ENCODE results near the gene CACNA2D3. TPM values are rescaled to one million over a fixed set of nuclear protein-coding genes. Genes with fewer than 3 reads are reported as not detected.

CACNA2D3 gene
- polyA plus RNA-seq, 1 donor (not counting 4 experiments of a cell fraction or from before 2014, with no cell fraction given): 0.08 TPM

DNA sequence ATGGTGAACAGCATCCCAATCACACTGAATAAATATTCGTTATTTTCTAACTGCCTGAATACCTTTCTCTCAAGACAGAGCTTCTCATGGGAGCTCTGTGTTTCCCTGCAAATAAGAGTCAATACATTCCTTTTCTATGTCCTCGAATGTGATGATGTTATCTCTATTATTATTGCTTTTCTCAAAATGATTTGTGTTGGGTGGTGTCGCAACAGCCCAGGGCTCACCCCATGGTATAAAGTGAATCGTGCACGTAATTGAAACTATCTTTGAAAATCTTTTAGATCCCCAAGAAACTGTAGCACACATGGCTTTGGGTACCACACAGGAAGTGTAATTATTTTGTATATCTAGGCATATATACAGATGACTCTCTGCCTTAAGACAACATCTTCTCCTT is 996.1 kb downstream of the CACNA2D3 start:
- Histone ChIP-seq H3K9me3 (ENCODE audit: control insufficient read depth, low read depth, low read length) (no peaks in the 10 kb centered on the region), H3K9me1 (ENCODE audit: control insufficient read depth, extremely low read depth, insufficient read depth, low read length) (no peaks in the 10 kb centered on the region), H3K4me2 (ENCODE audit: control insufficient read depth, extremely low read depth, insufficient read depth, low read depth, low read length) (no peak overlapping the region), H3K4me3 (ENCODE audit: control insufficient read depth in 2 of 3, extremely low read depth in 1 of 3, insufficient read depth in 2 of 3, low read depth in 1 of 3, low read length in 3 of 3) (no peak overlapping the region), H3K9ac (ENCODE audit: control insufficient read depth, extremely low read depth, insufficient read depth, low read length) (no peak overlapping the region), H2AFZ (ENCODE audit: control insufficient read depth, low read length) (no peak overlapping the region), H4K20me1 (ENCODE audit: control insufficient read depth, extremely low read depth, insufficient read depth, low read length) (no peaks in the 10 kb centered on the region), H3K36me3 (ENCODE audit: control insufficient read depth in 2 of 2, extremely low read depth in 1 of 2, insufficient read depth in 2 of 2, low read length in 2 of 2) (no peaks in the 10 kb centered on the region), H3K79me2 (ENCODE audit: control insufficient read depth, insufficient read depth, low read length) (no peaks in the 10 kb centered on the region), H3K27me3 (ENCODE audit: control insufficient read depth, extremely low read depth, insufficient read depth, low read length) (no peaks in the 10 kb centered on the region), H3K4me1 (ENCODE audit: control insufficient read depth, extremely low read depth, insufficient read depth, low read length) (no peaks in the 10 kb centered on the region), H3K27ac (ENCODE audit: control insufficient read depth, insufficient read depth, low read length) (no peak overlapping the region)
- no peak for DNase-seq (ENCODE audit: low read depth, low spot score)
- dilution Hi-C loops (cut with MboI; ENCODE audit: extremely low pct_ligation_motif_present, low sequenced_read_pairs): no loop called here
- no peak for FAIRE-seq
- no peak for TF ChIP-seq EZH2 (IDR thresholded peaks at IDR 0.05; ENCODE audit: low read length)
- TF ChIP-seq, protein P1, sequence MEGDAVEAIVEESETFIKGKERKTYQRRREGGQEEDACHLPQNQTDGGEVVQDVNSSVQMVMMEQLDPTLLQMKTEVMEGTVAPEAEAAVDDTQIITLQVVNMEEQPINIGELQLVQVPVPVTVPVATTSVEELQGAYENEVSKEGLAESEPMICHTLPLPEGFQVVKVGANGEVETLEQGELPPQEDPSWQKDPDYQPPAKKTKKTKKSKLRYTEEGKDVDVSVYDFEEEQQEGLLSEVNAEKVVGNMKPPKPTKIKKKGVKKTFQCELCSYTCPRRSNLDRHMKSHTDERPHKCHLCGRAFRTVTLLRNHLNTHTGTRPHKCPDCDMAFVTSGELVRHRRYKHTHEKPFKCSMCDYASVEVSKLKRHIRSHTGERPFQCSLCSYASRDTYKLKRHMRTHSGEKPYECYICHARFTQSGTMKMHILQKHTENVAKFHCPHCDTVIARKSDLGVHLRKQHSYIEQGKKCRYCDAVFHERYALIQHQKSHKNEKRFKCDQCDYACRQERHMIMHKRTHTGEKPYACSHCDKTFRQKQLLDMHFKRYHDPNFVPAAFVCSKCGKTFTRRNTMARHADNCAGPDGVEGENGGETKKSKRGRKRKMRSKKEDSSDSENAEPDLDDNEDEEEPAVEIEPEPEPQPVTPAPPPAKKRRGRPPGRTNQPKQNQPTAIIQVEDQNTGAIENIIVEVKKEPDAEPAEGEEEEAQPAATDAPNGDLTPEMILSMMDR (optimal IDR thresholded peaks at IDR 0.05 in 1 of 3, IDR thresholded peaks at IDR 0.05 in 1 of 3, conservative IDR thresholded peaks at IDR 0.05 in 1 of 3; ENCODE audit: extremely low read depth in 1 of 3, insufficient read depth in 2 of 3, low read length in 3 of 3): no peak

DNA sequence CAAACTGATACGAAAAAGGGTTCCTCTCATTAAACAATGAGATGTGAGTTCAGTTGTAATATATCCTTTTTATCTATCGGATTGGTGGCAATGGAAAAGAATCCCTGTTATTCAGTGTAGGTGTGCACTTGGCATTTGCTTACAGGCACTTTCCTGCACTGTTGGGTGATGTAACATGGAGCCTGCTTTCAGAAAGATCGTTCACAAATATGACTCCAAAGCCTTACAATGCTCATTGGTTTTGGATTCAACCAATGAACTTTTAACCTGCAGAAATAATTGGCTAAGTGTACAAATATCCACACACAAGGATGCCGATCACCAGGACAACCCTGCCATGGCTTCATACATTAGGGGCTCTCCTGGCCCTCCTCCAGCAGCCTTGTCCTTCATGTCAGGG is 996.9 kb downstream of the CACNA2D3 start:
- no peak for FAIRE-seq
- dilution Hi-C loops (cut with MboI; ENCODE audit: extremely low pct_ligation_motif_present, low sequenced_read_pairs): no loop called here
- TF ChIP-seq EZH2 (IDR thresholded peaks at IDR 0.05; ENCODE audit: low read length): no peak
- TF ChIP-seq, protein P1 (optimal IDR thresholded peaks at IDR 0.05 in 1 of 3, IDR thresholded peaks at IDR 0.05 in 1 of 3, conservative IDR thresholded peaks at IDR 0.05 in 1 of 3; ENCODE audit: extremely low read depth in 1 of 3, insufficient read depth in 2 of 3, low read length in 3 of 3): no peak
- DNase-seq (ENCODE audit: low read depth, low spot score): no peak
- H3K4me2 ChIP-seq (ENCODE audit: control insufficient read depth, extremely low read depth, insufficient read depth, low read depth, low read length): no peak overlapping the region
- no peak overlapping the region for H3K9ac ChIP-seq (ENCODE audit: control insufficient read depth, extremely low read depth, insufficient read depth, low read length)
- no peaks in the 10 kb centered on the region for H4K20me1 ChIP-seq (ENCODE audit: control insufficient read depth, extremely low read depth, insufficient read depth, low read length)
- no peaks in the 10 kb centered on the region for H3K4me1 ChIP-seq (ENCODE audit: control insufficient read depth, extremely low read depth, insufficient read depth, low read length)
- H3K9me1 ChIP-seq (ENCODE audit: control insufficient read depth, extremely low read depth, insufficient read depth, low read length): no peaks in the 10 kb centered on the region
- H3K36me3 ChIP-seq (ENCODE audit: control insufficient read depth in 2 of 2, extremely low read depth in 1 of 2, insufficient read depth in 2 of 2, low read length in 2 of 2): no peaks in the 10 kb centered on the region
- no peak overlapping the region for H3K27ac ChIP-seq (ENCODE audit: control insufficient read depth, insufficient read depth, low read length)
- H3K27me3 ChIP-seq (ENCODE audit: control insufficient read depth, extremely low read depth, insufficient read depth, low read length): no peaks in the 10 kb centered on the region
- no peak overlapping the region for H3K4me3 ChIP-seq (ENCODE audit: control insufficient read depth in 2 of 3, extremely low read depth in 1 of 3, insufficient read depth in 2 of 3, low read depth in 1 of 3, low read length in 3 of 3)
- H3K79me2 ChIP-seq (ENCODE audit: control insufficient read depth, insufficient read depth, low read length): no peaks in the 10 kb centered on the region
- no peak overlapping the region for H2AFZ ChIP-seq (ENCODE audit: control insufficient read depth, low read length)
- no peaks in the 10 kb centered on the region for H3K9me3 ChIP-seq (ENCODE audit: control insufficient read depth, low read depth, low read length)
